Adrenal gland (tissue), 12 donors: Measurements from ENCODE around the gene GALNTL6. TPM values are rescaled to one million over a fixed set of nuclear protein-coding genes. Genes with fewer than 3 reads are reported as not detected.

ENCODE experiments used
- DNase-seq, 7 donors: peaks; one replicate each; pipeline ENCODE4 v3.0.0-alpha.2; 2019 to 2020
- H3K27ac ChIP-seq, 5 donors: fragments of 200-600 bp; sonication (generic) in 4 of 5; 1 replicate in 3 of 5; 2 replicates in 2 of 5; pipeline versions ENCODE4 v1.5.1 to v1.8.0; 2016 to 2020; ENCODE audit warnings: mild to moderate bottlenecking in 1 of 5
- H3K27me3 ChIP-seq: fragments of 200-600 bp; 2 replicates; pipeline ENCODE4 v1.8.0; 2021
- H3K36me3 ChIP-seq, 2 donors: fragments of 200-600 bp; replicated peaks in 1 of 2; 1 replicate in 1 of 2; 2 replicates in 1 of 2; pipeline versions ENCODE4 v1.5.1 to v1.8.0; 2018 to 2022
- H3K4me1 ChIP-seq, 2 donors: fragments of 200-600 bp; replicated peaks in 1 of 2; 1 replicate in 1 of 2; 2 replicates in 1 of 2; pipeline versions ENCODE4 v1.5.1 to v1.8.0; 2018 to 2021
- H3K4me3 ChIP-seq, 4 donors: fragments of 200-600 bp; sonication (generic) in 3 of 4; one replicate each; pipeline ENCODE4 v1.5.1; 2016 to 2018
- H3K9me3 ChIP-seq, 3 donors: fragments of 200-600 bp; sonication (generic) in 1 of 3; replicated peaks in 1 of 3; 1 replicate in 2 of 3; 2 replicates in 1 of 3; pipeline versions ENCODE4 v1.5.1 to v1.8.0; 2016 to 2021
- CTCF ChIP-seq, 6 experiments: fragments of 450-650 bp in 4 of 6; fragments of 200-600 bp in 2 of 6; sonication (generic) in 1 of 6; IDR thresholded peaks; 1 replicate in 5 of 6; 2 replicates in 1 of 6; pipeline versions ENCODE4 v1.5.1 to v1.8.0; 2016 to 2021; ENCODE audit warnings: antibody characterized with exemption in 6 of 6, mild to moderate bottlenecking in 2 of 6, moderate library complexity in 1 of 6
- POLR2A ChIP-seq, 2 donors: fragments of 450-650 bp; IDR thresholded peaks; one replicate each; pipeline ENCODE4 v1.6.1; 2017; ENCODE audit warnings: antibody characterized with exemption in 2 of 2, mild to moderate bottlenecking in 2 of 2, moderate library complexity in 1 of 2
- WGBS, 4 donors: extraction: QIAGEN DNeasy Blood & Tissue Kit in 2 of 4; methylation state at CpG; one replicate each; pipeline versions ENCODE4 v1.1.5 to v1.1.7; 2013 to 2017; 5-methylcytosine and 5-hydroxymethylcytosine counted together
- intact Hi-C, 2 donors: fragments of 100-400 bp; cut with DNase I; formaldehyde crosslinking; loops; one replicate each; pipeline versions ENCODE4 v1.14.1 to v1.15.0; 2022 to 2023
- polyA plus RNA-seq, 3 donors: library from polyadenylated mRNA; stranded (reverse); fragments of 200-250 nt in 2 of 3; fragments of 350-450 nt in 1 of 3; fragmentation: Illumina TruSeq in 1 of 3; extraction: RNeasy Lipid Tissue Mini Kit (QIAGEN cat#74804) in 1 of 3; gene quantifications; one replicate each; pipeline ENCODE4 v1.2.3, GENCODE V29; 2013 to 2014
- total RNA-seq, 9 donors: library from RNA; depleted of rRNA in 4 of 9; stranded (reverse); fragments of >200 nt in 4 of 9; fragments of 120-200 nt in 1 of 9; fragmentation: NEBNext Ultra II Directional in 1 of 9; extraction: Animal tissue kit (Norgen Biotek cat#: 25700) in 1 of 9; gene quantifications; one replicate each; pipeline versions ENCODE4 v1.1.0 to v1.2.4, GENCODE V29; 2013 to 2023
- donor health status: healthy with polysubstance abuse.
- donor health status: Bipolar disorder and iron deficiency.
- donor health status: DM: yes; HTN: yes; CAD: no.
- donor health status: DM: no; HTN: no; CAD: no.
- donor health status: DM: no; HTN: no; CAD: no.
- donor health status: DM: yes; HTN: yes; CAD: no.

GALNTL6 gene
- total and polyA plus RNA-seq, 12 donors = 0.10 to 0.96 (median 0.42) TPM; not detected in 1

GRCh38 chr4:172838111-172838510 lies 1024.9 kb downstream of the GALNTL6 start:
- Histone ChIP-seq H3K4me3 (no peak overlapping the region), H3K27ac (no peak overlapping the region), H3K36me3 (no peaks in the 10 kb centered on the region), H3K27me3 (no peaks in the 10 kb centered on the region), H3K9me3 (no peaks in the 10 kb centered on the region), H3K4me1 (no peaks in the 10 kb centered on the region)
- 69 to 77% (median 72%) methylated on average over 6 of the region's 6 CpGs for WGBS, 4 donors
- DNase-seq = no peak
- TF ChIP-seq POLR2A (IDR thresholded peaks at IDR 0.05) (no peak), CTCF (IDR thresholded peaks at IDR 0.05) (no peak)
- intact Hi-C loops = no loop called here

GRCh38 chr4:172838943-172839342 lies 1025.7 kb downstream of the GALNTL6 start:
- no peak for TF ChIP-seq CTCF (IDR thresholded peaks at IDR 0.05)
- TF ChIP-seq POLR2A (IDR thresholded peaks at IDR 0.05) = no peak
- H3K36me3 ChIP-seq = no peaks in the 10 kb centered on the region
- H3K9me3 ChIP-seq = no peaks in the 10 kb centered on the region
- WGBS, 4 donors = 80 to 84% (median 82%) methylated on average over 3 of the region's 3 CpGs
- no peak overlapping the region for H3K27ac ChIP-seq
- DNase-seq = no peak
- H3K4me3 ChIP-seq = no peak overlapping the region
- no peaks in the 10 kb centered on the region for H3K27me3 ChIP-seq
- intact Hi-C loops = no loop called here
- no peaks in the 10 kb centered on the region for H3K4me1 ChIP-seq

GRCh38 chr4:172842779-172843178 lies 1029.6 kb downstream of the GALNTL6 start:
- DNase-seq = no peak
- Histone ChIP-seq H3K36me3 (no peaks in the 10 kb centered on the region), H3K4me1 (no peaks in the 10 kb centered on the region), H3K9me3 (no peaks in the 10 kb centered on the region), H3K4me3 (no peak overlapping the region), H3K27me3 (no peaks in the 10 kb centered on the region), H3K27ac (no peak overlapping the region)
- TF ChIP-seq CTCF (IDR thresholded peaks at IDR 0.05) = no peak
- intact Hi-C loops = no loop called here
- whole genome bisulfite sequencing, 4 donors = 84 to 91% (median 85%) methylated on average over 4 of the region's 4 CpGs

- WGBS, 4 donors = 65 to 85% (median 74%) methylated on average over 4 of the region's 4 CpGs
- Histone ChIP-seq H3K4me3 (no peak overlapping the region), H3K9me3 (no peaks in the 10 kb centered on the region), H3K27me3 (no peaks in the 10 kb centered on the region), H3K4me1 (no peaks in the 10 kb centered on the region), H3K36me3 (no peaks in the 10 kb centered on the region), H3K27ac (no peak overlapping the region)
- no peak for DNase-seq
- no peak for TF ChIP-seq CTCF (IDR thresholded peaks at IDR 0.05)
- TF ChIP-seq POLR2A (IDR thresholded peaks at IDR 0.05) = no peak
- intact Hi-C loops = no loop called here
Observed at GRCh38 chr4:172843192-172843591, 1030.0 kb downstream of the GALNTL6 start.
